ENCODE data around the gene PHLDA3. TPM values are rescaled to one million over a fixed set of nuclear protein-coding genes. Genes with fewer than 3 reads are reported as not detected.

Gene PHLDA3
- total RNA-seq, 6 experiments from 2014 or later, result 1.0 to 10.9 (median 2.7) TPM

GRCh38 chr1:201508809-201509208, 39.8 kb upstream of the PHLDA3 start:
- Histone ChIP-seq H3K27me3 (no peaks in the 10 kb centered on the region), H3K36me3 (no peaks in the 10 kb centered on the region), H3K27ac (no peak overlapping the region), H3K4me3 (no peak overlapping the region), H3K4me1 (peaks cover 0 to 47% (median 11%) of the 10 kb centered on the region in 4 donors), H3K9me3 (no peaks in the 10 kb centered on the region)
- 71% methylated on average over 1 of the region's 2 CpGs for WGBS (ENCODE audit: insufficient coverage, low coverage, low lambda C conversion rate, missing lambda C conversion rate)
- ATAC-seq (no peak), DNase-seq (no peak)
- TF ChIP-seq POLR2A (IDR thresholded peaks at IDR 0.05) (no peak), CTCF (IDR thresholded peaks at IDR 0.05) (no peak)
- intact Hi-C loops (cut with DNase I), result no loop called here

GRCh38 chr1:201507360-201507675, 38.3 kb upstream of the PHLDA3 start:
- H3K36me3 ChIP-seq, result no peaks in the 10 kb centered on the region
- peaks cover 0 to 57% (median 15%) of the 10 kb centered on the region in 4 donors for H3K4me1 ChIP-seq
- DNase-seq (no peak), ATAC-seq (peak; percentile 2 to 9 (median 5))
- no peak for TF ChIP-seq CTCF (IDR thresholded peaks at IDR 0.05)
- TF ChIP-seq POLR2A (IDR thresholded peaks at IDR 0.05), result no peak
- H3K27me3 ChIP-seq, result no peaks in the 10 kb centered on the region
- no peaks in the 10 kb centered on the region for H3K9me3 ChIP-seq
- 0% methylated on average over 7 of the region's 11 CpGs for WGBS (ENCODE audit: insufficient coverage, low coverage, low lambda C conversion rate, missing lambda C conversion rate)
- peak overlapping the region; percentile 80 to 91 (median 80) for H3K4me3 ChIP-seq
- peak overlapping the region; percentile 87 to 94 (median 94) for H3K27ac ChIP-seq
- intact Hi-C loops (cut with DNase I), result no loop called here

GRCh38 chr1:201506557-201507359, 37.8 kb upstream of the PHLDA3 start, which contains the start of gene CSRP1:
Gene CSRP1, minus strand, starts transcription at chr1:201507123. Its CDS starts 10,820 bp downstream, at chr1:201496303.
- Histone ChIP-seq H3K4me3 (peak within 1 kb of the TSS; percentile 80 to 91 (median 80)), H3K36me3 (no peaks in the 10 kb centered on the region), H3K4me1 (peaks cover 0 to 55% (median 15%) of the 10 kb centered on the region in 4 donors), H3K9me3 (no peaks in the 10 kb centered on the region), H3K27me3 (no peaks in the 10 kb centered on the region), H3K27ac (peak within 1 kb of the TSS; percentile 87 to 94 (median 94))
- ATAC-seq (peak; percentile 77 to 88 (median 84)), DNase-seq (peak; percentile 92 to 94 (median 94))
- intact Hi-C loops (cut with DNase I), result no loop called here
- 0% methylated on average over 22 of the region's 71 CpGs for WGBS (ENCODE audit: insufficient coverage, low coverage, low lambda C conversion rate, missing lambda C conversion rate)
- TF ChIP-seq CTCF (IDR thresholded peaks at IDR 0.05) (peak in 1 of 4 donors; percentile 4), POLR2A (IDR thresholded peaks at IDR 0.05) (peak; percentile 99)

GRCh38 chr1:201506092-201506491, 37.1 kb upstream of the PHLDA3 start:
- ATAC-seq, result no peak

More at GRCh38 chr1:201506092-201506491, 37.1 kb upstream of the PHLDA3 start:
- no peaks in the 10 kb centered on the region for H3K9me3 ChIP-seq
- intact Hi-C loops (cut with DNase I), result no loop called here
- TF ChIP-seq CTCF (IDR thresholded peaks at IDR 0.05) (no peak), POLR2A (IDR thresholded peaks at IDR 0.05) (no peak)
- H3K27me3 ChIP-seq, result no peaks in the 10 kb centered on the region
- peaks cover 0 to 62% (median 18%) of the 10 kb centered on the region in 4 donors for H3K4me1 ChIP-seq
- no peak for DNase-seq
- H3K36me3 ChIP-seq, result no peaks in the 10 kb centered on the region
- 43% methylated on average over 1 of the region's 3 CpGs for WGBS (ENCODE audit: insufficient coverage, low coverage, low lambda C conversion rate, missing lambda C conversion rate)
- peak overlapping the region; percentile 80 to 91 (median 80) for H3K4me3 ChIP-seq
- H3K27ac ChIP-seq, result peak overlapping the region; percentile 87 to 94 (median 94)
